Dendritic cell treated with granulocyte-macrophage colony-stimulating factor and Interleukin-4, amounts not matched to agents 40 ng/mL and 50 ng/mL, for 4 days (primary cell): ENCODE results near the gene ASCC1.
A peak's percentile ranks its signal among the peaks of the same experiment; 100 is the strongest.

ENCODE experiments used
- H3K27ac Mint-ChIP-seq: one replicate; pipeline ENCODE4 v1.8.0; 2022; ENCODE audit warnings: mild to moderate bottlenecking, mixed read lengths
- H3K27me3 Mint-ChIP-seq: one replicate; pipeline ENCODE4 v1.8.0; 2022; ENCODE audit warnings: mild to moderate bottlenecking, mixed read lengths
- H3K36me3 Mint-ChIP-seq: one replicate; pipeline ENCODE4 v1.8.0; 2022; ENCODE audit warnings: low read depth, mixed read lengths
- H3K4me1 Mint-ChIP-seq: one replicate; pipeline ENCODE4 v1.8.0; 2022; ENCODE audit warnings: low read depth, mixed read lengths
- H3K4me3 Mint-ChIP-seq: one replicate; pipeline ENCODE4 v1.8.0; 2022; ENCODE audit warnings: mild to moderate bottlenecking, moderate library complexity, mixed read lengths
- H3K9me3 Mint-ChIP-seq: one replicate; pipeline ENCODE4 v1.8.0; 2022; ENCODE audit warnings: mixed read lengths
- intact Hi-C: fragments of 100-400 bp; cut with micrococcal nuclease; formaldehyde crosslinking; loops from one replicate; pipeline ENCODE4 v1.15.0; 2022

Gene ASCC1

GRCh38 chr10:72094574-72094973 is 121.5 kb downstream of the ASCC1 start:
- intact Hi-C loops, result no loop called here
- Mint-ChIP-seq H3K36me3 (peaks cover 28% of the 10 kb centered on the region), H3K4me3 (no peak overlapping the region), H3K4me1 (peaks cover 12% of the 10 kb centered on the region), H3K9me3 (no peaks in the 10 kb centered on the region), H3K27me3 (peaks cover 20% of the 10 kb centered on the region), H3K27ac (no peak overlapping the region)

DNA sequence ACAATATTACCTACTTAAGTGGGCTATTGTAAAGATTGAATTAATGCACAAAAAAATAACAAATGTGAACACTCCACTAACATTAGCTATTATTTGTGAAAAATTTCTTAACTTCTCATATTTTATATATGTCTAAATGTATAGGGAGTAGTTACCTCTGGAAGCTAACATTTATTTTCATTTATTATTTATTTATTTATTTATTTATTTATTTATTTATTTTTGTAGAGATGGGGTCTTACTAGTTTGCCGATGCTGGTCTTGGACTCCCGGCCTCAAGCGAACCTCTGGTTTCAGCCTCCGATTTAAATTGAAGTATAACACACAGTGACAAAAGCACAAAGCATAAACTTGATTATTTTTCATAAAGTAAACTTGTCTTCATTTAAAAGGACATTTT is 122.6 kb downstream of the ASCC1 start:
- intact Hi-C loops, result no loop called here
- H3K4me1 Mint-ChIP-seq, result peaks cover 17% of the 10 kb centered on the region
- no peak overlapping the region for H3K27ac Mint-ChIP-seq
- peaks cover 28% of the 10 kb centered on the region for H3K36me3 Mint-ChIP-seq
- no peak overlapping the region for H3K4me3 Mint-ChIP-seq
- H3K27me3 Mint-ChIP-seq, result peaks cover 30% of the 10 kb centered on the region
- no peaks in the 10 kb centered on the region for H3K9me3 Mint-ChIP-seq

DNA sequence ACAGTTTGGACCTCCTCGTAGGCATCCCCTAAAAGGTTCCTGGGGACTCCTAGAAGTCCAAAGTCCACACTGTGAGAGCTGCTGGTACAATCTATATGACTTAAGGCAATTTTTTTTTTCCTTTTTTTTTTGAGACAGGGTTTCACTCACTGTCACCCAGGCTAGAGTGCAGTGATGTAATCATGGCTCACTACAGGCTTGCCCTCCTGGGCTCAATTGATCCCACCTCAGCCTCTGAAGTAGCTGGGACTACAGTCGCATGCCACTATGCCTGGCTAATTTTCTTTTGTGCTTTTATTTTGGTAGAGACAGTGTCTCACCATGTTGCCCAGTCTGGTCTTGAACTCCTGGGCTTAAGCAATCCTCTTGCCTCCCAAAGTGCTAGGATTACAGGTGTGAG is 123.1 kb downstream of the ASCC1 start:
- H3K4me1 Mint-ChIP-seq, result peaks cover 22% of the 10 kb centered on the region
- no peak overlapping the region for H3K4me3 Mint-ChIP-seq

DNA sequence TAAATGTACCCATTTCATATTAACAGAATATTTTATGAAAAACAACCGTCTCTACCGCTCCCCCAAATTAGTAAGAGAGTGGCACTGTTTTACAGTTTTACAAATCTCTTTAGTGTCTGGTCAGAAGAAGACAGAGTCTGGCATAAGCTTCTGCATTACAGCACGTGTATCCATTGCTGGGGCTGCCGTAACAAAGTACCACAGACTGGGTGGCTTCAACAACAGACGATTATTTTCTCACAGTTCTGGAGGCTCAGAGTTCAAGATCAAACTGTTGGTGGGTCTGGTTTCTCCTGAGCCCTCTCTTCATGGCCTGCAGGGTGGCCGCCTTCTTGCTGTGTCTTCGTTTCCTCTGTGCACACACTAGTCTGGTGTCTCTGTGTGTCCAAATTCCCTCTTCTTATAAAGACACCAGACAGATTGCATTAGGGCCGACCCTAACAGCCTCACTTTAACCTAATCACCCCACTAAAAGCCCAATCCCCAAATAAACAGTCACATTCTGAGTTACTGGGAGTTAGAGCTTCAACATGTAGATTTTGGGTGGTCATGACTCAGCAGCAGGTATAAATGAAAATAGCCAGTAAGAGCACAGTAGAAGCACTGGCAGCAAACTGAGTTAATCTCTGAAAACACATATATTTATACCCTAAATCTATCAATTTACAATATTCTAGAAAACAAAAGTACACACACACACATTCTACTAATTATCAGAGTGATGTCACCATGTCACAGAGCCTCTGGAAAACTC is 123.7 kb downstream of the ASCC1 start:
- intact Hi-C loops, result no loop called here
- peaks cover 28% of the 10 kb centered on the region for H3K4me1 Mint-ChIP-seq
- peaks cover 39% of the 10 kb centered on the region for H3K27me3 Mint-ChIP-seq
- H3K36me3 Mint-ChIP-seq, result peaks cover 22% of the 10 kb centered on the region
- H3K27ac Mint-ChIP-seq, result no peak overlapping the region
- H3K4me3 Mint-ChIP-seq, result no peak overlapping the region
- no peaks in the 10 kb centered on the region for H3K9me3 Mint-ChIP-seq

More for the DNA sequence above, 123.1 kb downstream of the ASCC1 start:
- H3K9me3 Mint-ChIP-seq, result no peaks in the 10 kb centered on the region
- peaks cover 28% of the 10 kb centered on the region for H3K36me3 Mint-ChIP-seq
- peaks cover 34% of the 10 kb centered on the region for H3K27me3 Mint-ChIP-seq
- H3K27ac Mint-ChIP-seq, result no peak overlapping the region
- intact Hi-C loops, result no loop called here

DNA sequence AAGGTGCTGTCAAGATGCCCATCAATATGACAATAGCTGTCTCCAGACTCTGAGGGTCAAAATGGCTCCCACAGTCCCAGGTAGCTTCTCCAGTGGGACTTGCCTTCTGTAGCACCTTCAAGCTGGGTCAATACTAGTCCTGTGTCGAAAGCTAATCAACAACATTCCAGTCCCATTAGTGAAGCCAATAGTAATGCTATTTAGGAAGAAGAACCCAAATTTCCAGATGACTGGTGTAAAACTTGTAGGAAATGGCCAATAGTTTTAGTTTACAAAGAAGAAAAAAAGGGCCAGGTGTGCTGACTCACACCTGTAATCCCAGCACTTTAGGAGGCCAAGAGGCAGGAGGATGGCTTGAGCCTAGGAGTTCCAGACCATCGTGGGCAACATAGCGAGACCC is 125.8 kb downstream of the ASCC1 start:
- Mint-ChIP-seq H3K36me3 (peaks cover 4% of the 10 kb centered on the region), H3K27ac (no peak overlapping the region), H3K9me3 (no peaks in the 10 kb centered on the region), H3K4me1 (peaks cover 25% of the 10 kb centered on the region), H3K4me3 (no peak overlapping the region), H3K27me3 (peaks cover 58% of the 10 kb centered on the region)
- intact Hi-C loops, result no loop called here

DNA sequence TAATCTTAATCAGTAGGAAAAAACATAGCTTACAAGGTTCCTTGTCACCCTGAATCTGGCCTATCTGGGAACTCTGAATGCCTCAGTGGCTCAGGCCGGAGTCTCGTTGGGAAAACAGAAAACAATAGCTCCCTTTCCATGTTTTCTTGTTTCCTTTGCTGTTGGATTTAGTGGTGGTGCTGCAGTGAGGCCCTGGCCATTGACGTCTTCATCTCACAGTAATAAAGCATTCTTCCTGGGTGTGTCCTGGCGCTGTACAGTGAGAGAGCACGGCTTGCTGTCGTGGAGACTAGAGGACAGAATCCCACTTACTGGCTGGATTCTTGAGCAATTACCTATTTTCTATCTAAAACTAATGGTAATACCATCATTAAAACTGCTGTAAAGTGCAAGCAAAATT is 126.5 kb downstream of the ASCC1 start:
- Mint-ChIP-seq H3K4me3 (no peak overlapping the region), H3K9me3 (no peaks in the 10 kb centered on the region), H3K4me1 (peaks cover 25% of the 10 kb centered on the region), H3K27ac (no peak overlapping the region), H3K27me3 (peaks cover 62% of the 10 kb centered on the region), H3K36me3 (peaks cover 4% of the 10 kb centered on the region)
- intact Hi-C loops, result no loop called here

DNA sequence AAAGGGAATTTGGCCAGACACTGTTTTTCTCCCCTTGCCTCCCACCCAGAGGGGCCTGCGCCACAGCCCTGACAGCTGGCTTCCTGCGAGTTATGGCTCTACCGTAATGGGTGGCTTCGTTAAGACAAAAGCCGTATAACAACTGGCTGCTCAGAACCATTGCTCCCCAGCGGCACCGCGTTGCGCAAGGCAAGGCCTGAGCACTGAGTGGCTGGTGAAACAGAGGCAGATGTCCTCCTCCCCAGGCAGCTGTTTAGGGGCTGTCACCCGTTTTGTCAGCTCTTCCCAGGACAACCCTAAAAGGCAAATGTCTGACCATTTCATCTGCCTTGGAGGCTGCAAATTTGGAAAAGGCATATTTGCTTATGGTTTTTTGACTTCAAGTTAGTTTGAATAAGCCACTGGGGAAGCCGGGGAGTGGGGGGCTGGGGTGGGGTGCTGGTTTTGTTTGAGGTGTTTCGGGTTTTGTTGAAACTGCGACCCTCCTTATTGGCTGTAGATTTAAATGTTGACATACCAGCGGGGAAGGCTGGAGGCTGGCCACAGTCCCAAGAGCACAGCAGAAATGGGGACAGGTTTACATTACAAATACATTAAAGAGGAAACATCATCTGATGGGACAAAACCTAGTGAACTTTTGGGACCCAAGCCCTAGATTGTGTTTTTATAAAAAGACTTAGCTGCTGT is 127.0 kb downstream of the ASCC1 start:
- Mint-ChIP-seq H3K9me3 (no peaks in the 10 kb centered on the region), H3K36me3 (no peaks in the 10 kb centered on the region), H3K4me3 (no peak overlapping the region), H3K27me3 (peaks cover 62% of the 10 kb centered on the region), H3K4me1 (peaks cover 25% of the 10 kb centered on the region), H3K27ac (no peak overlapping the region)
- intact Hi-C loops, result no loop called here

DNA sequence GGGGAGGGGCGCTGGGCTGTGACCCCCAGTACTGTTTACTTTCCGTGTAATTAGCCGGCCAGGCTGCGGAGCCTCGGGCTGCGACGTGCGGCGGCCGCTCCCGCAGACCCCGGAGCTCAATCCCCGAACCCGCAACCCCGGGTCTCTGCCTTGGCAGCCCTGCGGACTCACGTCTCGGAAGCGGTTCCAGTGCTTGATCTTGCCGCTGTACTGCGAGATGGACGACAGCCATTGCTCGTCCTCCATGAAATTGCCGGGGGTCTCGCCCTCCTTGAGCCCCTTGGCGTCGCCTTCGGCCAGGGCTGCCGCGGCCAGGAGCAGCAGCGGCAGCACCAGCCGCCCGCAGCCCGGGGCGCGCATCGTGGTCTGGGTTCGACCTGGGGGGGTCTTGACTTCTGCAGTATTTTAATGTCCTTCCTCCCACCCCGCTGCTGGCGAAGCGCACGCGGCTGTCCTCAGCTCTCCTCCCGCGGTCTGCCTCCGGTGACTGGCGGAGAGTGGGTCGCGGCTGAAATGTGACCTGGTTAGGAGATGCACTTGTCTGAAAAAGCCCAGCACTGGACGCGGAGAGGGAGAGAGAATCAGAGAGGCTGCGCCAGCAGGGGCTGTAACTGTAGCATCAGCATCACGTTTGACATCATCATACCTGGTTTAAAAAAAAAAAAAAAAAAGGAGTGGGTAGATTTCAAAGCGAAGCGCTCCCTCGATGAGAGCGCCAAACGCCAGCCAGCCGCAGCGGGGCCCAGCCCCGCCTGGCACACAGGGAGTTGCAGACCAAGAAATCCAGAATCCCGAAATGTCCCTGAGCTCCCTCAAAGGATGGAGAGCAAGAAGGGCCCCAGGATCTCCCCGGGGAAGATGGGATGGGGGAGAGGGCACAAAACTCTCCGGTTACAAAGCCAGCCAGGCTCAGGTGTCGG is 127.8 kb downstream of the ASCC1 start, which contains the start of gene SPOCK2:
TSS of gene SPOCK2 (minus strand) at position 583 of the 920 bp plus-strand sequence. CDS start at position 360, 223 bp downstream.
- Mint-ChIP-seq H3K9me3 (no peaks in the 10 kb centered on the region), H3K4me1 (peaks cover 25% of the 10 kb centered on the region)

DNA sequence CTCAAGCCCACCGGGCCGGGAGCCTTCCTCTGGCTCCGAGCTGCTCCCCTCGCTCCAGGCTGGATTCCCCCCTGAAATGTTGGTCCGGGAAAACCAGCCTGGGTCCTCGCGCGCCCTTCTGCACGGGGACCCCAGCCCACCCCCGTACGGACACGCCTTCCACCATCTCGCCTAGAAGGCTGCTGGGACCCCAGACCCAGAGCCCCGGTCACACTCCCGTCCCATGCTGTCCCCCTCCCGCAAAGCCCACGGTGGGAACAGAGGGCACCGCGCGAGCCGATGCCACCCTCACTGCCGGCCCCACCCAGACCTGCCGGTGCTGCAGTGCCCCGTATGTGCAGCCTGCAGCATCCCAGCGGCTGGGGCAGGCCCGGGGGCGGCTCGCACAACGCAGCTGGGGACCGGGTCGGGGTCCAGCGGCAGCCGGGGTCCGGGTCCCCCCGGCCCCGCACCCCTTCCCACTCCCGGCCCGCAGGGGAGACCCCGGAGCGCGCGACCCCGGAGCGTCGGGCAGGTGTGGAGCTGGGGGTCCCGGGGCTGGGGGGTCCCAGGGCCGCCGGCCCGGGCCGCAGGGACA is 128.6 kb downstream of the ASCC1 start:
- H3K27ac Mint-ChIP-seq, result no peak overlapping the region
- H3K27me3 Mint-ChIP-seq, result peaks cover 61% of the 10 kb centered on the region
- H3K4me1 Mint-ChIP-seq, result peaks cover 25% of the 10 kb centered on the region
- no peaks in the 10 kb centered on the region for H3K9me3 Mint-ChIP-seq
- H3K36me3 Mint-ChIP-seq, result no peaks in the 10 kb centered on the region
- intact Hi-C loops, result no loop called here
- H3K4me3 Mint-ChIP-seq, result peak overlapping the region; percentile 67

More for the DNA sequence above, 127.8 kb downstream of the ASCC1 start, which contains the start of gene SPOCK2:
- no peak within 1 kb of the TSS for H3K27ac Mint-ChIP-seq
- peak within 1 kb of the TSS; percentile 67 for H3K4me3 Mint-ChIP-seq
- no peaks in the 10 kb centered on the region for H3K36me3 Mint-ChIP-seq
- peaks cover 62% of the 10 kb centered on the region for H3K27me3 Mint-ChIP-seq
- intact Hi-C loops, result no loop called here

DNA sequence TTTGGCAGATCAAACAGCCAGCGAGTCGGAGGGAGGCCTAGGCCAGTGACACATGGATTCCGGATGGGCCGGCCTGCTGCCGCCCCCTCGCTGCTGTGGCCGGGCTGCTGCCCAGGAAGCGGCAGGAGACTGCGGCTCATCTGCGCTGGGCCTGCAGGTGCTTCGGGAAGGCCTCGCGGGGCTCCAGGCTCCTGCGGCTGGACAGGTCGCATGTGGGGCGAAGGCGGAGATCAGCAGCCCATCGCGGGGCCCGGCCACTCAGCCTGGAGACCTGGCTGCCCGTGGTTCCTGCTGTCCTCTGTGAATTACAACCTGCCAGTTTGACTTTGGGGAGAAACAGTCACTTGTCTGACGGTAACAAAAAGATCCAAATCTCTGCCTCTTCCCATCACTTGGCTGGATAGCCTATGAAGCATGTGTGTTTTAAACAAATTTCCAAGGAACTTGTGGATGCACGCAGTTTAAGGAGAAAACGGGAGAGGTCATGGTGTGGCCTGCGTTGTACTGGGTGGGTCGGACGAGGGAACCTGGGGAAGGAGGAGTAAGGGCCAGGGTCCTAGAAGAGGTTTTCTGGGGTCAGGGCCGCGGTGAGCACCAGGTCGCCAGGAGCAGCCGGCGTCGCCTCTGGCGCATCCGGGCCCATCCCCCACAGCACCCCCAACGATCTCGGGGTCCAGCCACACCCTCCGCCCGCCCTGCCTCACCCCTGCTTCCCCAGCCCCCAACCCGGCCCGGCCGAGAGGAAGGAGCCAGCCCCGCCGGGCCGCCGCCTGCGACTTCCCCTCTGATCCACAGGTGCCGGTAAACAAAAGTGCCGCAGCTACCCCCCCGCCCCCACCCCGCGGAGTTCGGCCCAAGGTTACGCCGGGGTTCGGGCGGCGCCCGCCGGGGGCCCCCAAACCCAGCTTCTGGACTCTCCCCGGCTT is 129.3 kb downstream of the ASCC1 start:
- Mint-ChIP-seq H3K4me1 (peaks cover 25% of the 10 kb centered on the region), H3K4me3 (peak overlapping the region; percentile 67), H3K27ac (no peak overlapping the region), H3K36me3 (no peaks in the 10 kb centered on the region), H3K9me3 (no peaks in the 10 kb centered on the region), H3K27me3 (peaks cover 57% of the 10 kb centered on the region)
- intact Hi-C loops, result no loop called here

DNA sequence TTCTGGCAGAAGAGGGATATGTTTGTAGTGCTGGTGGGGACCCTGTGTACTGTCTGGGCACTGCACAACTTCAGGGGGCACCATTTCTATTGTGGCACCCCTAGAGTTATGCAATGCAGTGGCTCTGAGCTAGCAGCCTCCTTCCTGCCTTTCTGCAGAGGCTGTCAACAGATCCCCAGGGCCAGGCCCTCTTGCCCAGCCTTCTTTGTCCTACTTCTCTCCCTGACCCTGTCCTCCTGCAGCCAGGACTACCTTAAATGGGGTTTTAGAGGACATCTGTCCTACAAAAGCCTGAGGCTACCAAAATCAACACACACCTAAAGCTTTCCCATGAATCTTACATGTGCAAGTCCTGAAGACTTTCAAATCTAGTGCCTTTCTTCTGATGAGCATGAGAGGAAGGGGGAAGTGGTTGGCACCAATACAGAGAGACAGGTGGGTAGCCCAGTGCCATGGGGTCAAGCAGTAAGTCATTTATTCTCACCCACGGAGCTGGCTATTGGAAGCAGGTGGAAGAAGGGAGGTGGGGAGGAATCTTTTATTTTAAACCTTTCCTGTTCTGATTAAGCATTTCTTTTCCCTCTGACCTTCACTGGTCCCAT is 130.1 kb downstream of the ASCC1 start:
- no peak overlapping the region for H3K4me3 Mint-ChIP-seq
- intact Hi-C loops, result no loop called here
- peaks cover 53% of the 10 kb centered on the region for H3K27me3 Mint-ChIP-seq
- H3K4me1 Mint-ChIP-seq, result peaks cover 25% of the 10 kb centered on the region
- no peaks in the 10 kb centered on the region for H3K9me3 Mint-ChIP-seq
- H3K36me3 Mint-ChIP-seq, result no peaks in the 10 kb centered on the region
- H3K27ac Mint-ChIP-seq, result no peak overlapping the region

DNA sequence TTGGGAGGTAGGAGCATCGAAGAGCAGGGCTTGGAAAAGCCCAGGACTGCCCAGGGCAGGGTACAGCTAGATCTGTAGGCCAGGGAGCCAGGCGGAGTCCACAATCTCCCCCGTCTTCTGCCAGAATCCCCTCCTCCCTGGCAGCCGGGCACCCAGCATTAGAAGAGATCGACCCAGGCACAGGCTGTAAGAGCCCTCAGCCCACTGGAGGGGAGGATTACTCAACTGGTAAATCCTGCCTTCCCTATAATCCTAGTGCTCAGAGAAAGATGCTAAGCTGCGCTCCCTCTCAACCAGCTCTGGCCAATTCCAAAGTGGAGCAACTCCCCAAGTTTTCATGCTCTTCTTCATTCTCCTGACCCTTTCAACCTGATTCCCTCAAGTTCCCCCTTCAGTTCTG is 130.9 kb downstream of the ASCC1 start:
- intact Hi-C loops, result no loop called here
- Mint-ChIP-seq H3K4me3 (no peak overlapping the region), H3K9me3 (no peaks in the 10 kb centered on the region), H3K4me1 (peaks cover 25% of the 10 kb centered on the region), H3K36me3 (no peaks in the 10 kb centered on the region), H3K27ac (no peak overlapping the region), H3K27me3 (peaks cover 48% of the 10 kb centered on the region)
